Nephron (organoid): ENCODE measurements around the gene SPATS2L.

Source experiments
- H3K27ac Mint-ChIP-seq, 3 experiments: 2 replicates each; pipeline ENCODE4 v1.8.0; 2020; ENCODE audit warnings: mixed read lengths in 3 of 3, mild to moderate bottlenecking in 2 of 3, moderate library complexity in 1 of 3
- H3K27me3 Mint-ChIP-seq: 2 replicates; pipeline ENCODE4 v1.8.0; 2021; ENCODE audit warnings: low read depth, mild to moderate bottlenecking, moderate library complexity, mixed read lengths
- H3K36me3 Mint-ChIP-seq: 2 replicates; pipeline ENCODE4 v1.8.0; 2020; ENCODE audit warnings: low read depth, mixed read lengths
- H3K4me1 Mint-ChIP-seq: 2 replicates; pipeline ENCODE4 v1.8.0; 2020; ENCODE audit warnings: mixed read lengths
- H3K4me3 Mint-ChIP-seq, 3 experiments: 2 replicates each; pipeline ENCODE4 v1.8.0; 2020; ENCODE audit warnings: mild to moderate bottlenecking in 3 of 3, mixed read lengths in 3 of 3, moderate library complexity in 2 of 3
- H3K9me3 Mint-ChIP-seq: 2 replicates; pipeline ENCODE4 v1.8.0; 2020; ENCODE audit warnings: mixed read lengths
- CTCF ChIP-seq, 3 experiments: fragments of 200-600 bp; sonication (generic); IDR thresholded peaks; one replicate each; pipeline ENCODE4 v1.5.0; 2021; ENCODE audit warnings: antibody characterized with exemption in 3 of 3; ENCODE audit not compliant: unreplicated experiment in 3 of 3

The SPATS2L gene

GRCh38 chr2:200496696-200497095 lies 190.2 kb downstream of the SPATS2L start:
- no peak overlapping the region for H3K27ac Mint-ChIP-seq
- no peaks in the 10 kb centered on the region for H3K27me3 Mint-ChIP-seq
- no peaks in the 10 kb centered on the region for H3K9me3 Mint-ChIP-seq
- peaks cover 55% of the 10 kb centered on the region for H3K36me3 Mint-ChIP-seq
- H3K4me1 Mint-ChIP-seq: no peaks in the 10 kb centered on the region
- no peak overlapping the region for H3K4me3 Mint-ChIP-seq
- no peak for TF ChIP-seq CTCF (IDR thresholded peaks at IDR 0.05; ENCODE audit: unreplicated experiment in 3 of 3)

GRCh38 chr2:200498402-200499162 lies 192.1 kb downstream of the SPATS2L start:
- Mint-ChIP-seq H3K4me3 (no peak overlapping the region), H3K27ac (no peak overlapping the region), H3K27me3 (no peaks in the 10 kb centered on the region), H3K4me1 (no peaks in the 10 kb centered on the region), H3K36me3 (peaks cover 53% of the 10 kb centered on the region), H3K9me3 (peaks cover 3% of the 10 kb centered on the region)
- no peak for TF ChIP-seq CTCF (IDR thresholded peaks at IDR 0.05; ENCODE audit: unreplicated experiment in 3 of 3)

GRCh38 chr2:200502196-200502595 lies 195.7 kb downstream of the SPATS2L start:
- peaks cover 3% of the 10 kb centered on the region for H3K9me3 Mint-ChIP-seq
- H3K27ac Mint-ChIP-seq: no peak overlapping the region
- H3K4me1 Mint-ChIP-seq: no peaks in the 10 kb centered on the region
- no peaks in the 10 kb centered on the region for H3K27me3 Mint-ChIP-seq
- TF ChIP-seq CTCF (IDR thresholded peaks at IDR 0.05; ENCODE audit: unreplicated experiment in 3 of 3): no peak
- H3K4me3 Mint-ChIP-seq: no peak overlapping the region
- peaks cover 36% of the 10 kb centered on the region for H3K36me3 Mint-ChIP-seq

GRCh38 chr2:200506679-200507078 lies 200.2 kb downstream of the SPATS2L start:
- no peak for TF ChIP-seq CTCF (IDR thresholded peaks at IDR 0.05; ENCODE audit: unreplicated experiment in 3 of 3)
- Mint-ChIP-seq H3K36me3 (peaks cover 16% of the 10 kb centered on the region), H3K4me3 (no peak overlapping the region), H3K27me3 (no peaks in the 10 kb centered on the region), H3K4me1 (peaks cover 9% of the 10 kb centered on the region), H3K27ac (no peak overlapping the region), H3K9me3 (peaks cover 3% of the 10 kb centered on the region)

- peaks cover 3% of the 10 kb centered on the region for H3K9me3 Mint-ChIP-seq
- H3K4me1 Mint-ChIP-seq: peaks cover 9% of the 10 kb centered on the region
- peaks cover 12% of the 10 kb centered on the region for H3K36me3 Mint-ChIP-seq
- no peaks in the 10 kb centered on the region for H3K27me3 Mint-ChIP-seq
- TF ChIP-seq CTCF (IDR thresholded peaks at IDR 0.05; ENCODE audit: unreplicated experiment in 3 of 3): no peak
- peak overlapping the region in 1 of 3 experiments; percentile 60 for H3K4me3 Mint-ChIP-seq
- H3K27ac Mint-ChIP-seq: no peak overlapping the region
Measured at GRCh38 chr2:200507179-200507578, 200.7 kb downstream of the SPATS2L start.

GRCh38 chr2:200509235-200509611 lies 202.7 kb downstream of the SPATS2L start:
- no peak for TF ChIP-seq CTCF (IDR thresholded peaks at IDR 0.05; ENCODE audit: unreplicated experiment in 3 of 3)
- Mint-ChIP-seq H3K4me1 (peaks cover 9% of the 10 kb centered on the region), H3K27me3 (no peaks in the 10 kb centered on the region), H3K4me3 (peak overlapping the region; percentile 90 to 91 (median 90)), H3K36me3 (no peaks in the 10 kb centered on the region), H3K9me3 (no peaks in the 10 kb centered on the region), H3K27ac (peak overlapping the region; percentile 83 to 87 (median 86))
